CD14-positive monocyte (primary cell): Measurements from ENCODE around the gene LPIN2. TPM values are rescaled to one million over a fixed set of nuclear protein-coding genes. Genes with fewer than 3 reads are reported as not detected.
A peak's percentile ranks its signal among the peaks of the same experiment; 100 is the strongest.

ENCODE experiments used
- DNase-seq, 3 donors: peaks; one replicate each; pipeline ENCODE4 v3.0.0-alpha.2; 2011 to 2022
- H2AFZ ChIP-seq: 2 replicates; pipeline ENCODE4 v1.6.0; 2012; ENCODE audit warnings: mild to moderate bottlenecking, low read depth, low read length, inconsistent platforms; ENCODE audit not compliant: insufficient read depth, poor library complexity, severe bottlenecking
- H3K27ac ChIP-seq, 2 donors: 1 replicate in 1 of 2; 2 replicates in 1 of 2; pipeline ENCODE4 v1.5.1; 2012 to 2013; ENCODE audit warnings: low read length in 2 of 2, control low read depth in 1 of 2, inconsistent platforms in 1 of 2, low read depth in 1 of 2, mild to moderate bottlenecking in 1 of 2
- H3K27me3 ChIP-seq, 2 donors: one replicate each; pipeline versions ENCODE4 v1.6.0 to v1.6.1; 2011 to 2013; ENCODE audit warnings: low read length in 2 of 2; ENCODE audit not compliant: control insufficient read depth in 2 of 2, insufficient read depth in 2 of 2
- H3K36me3 ChIP-seq, 2 donors: replicated peaks in 1 of 2; 1 replicate in 1 of 2; 2 replicates in 1 of 2; pipeline versions ENCODE4 v1.5.1 to v1.6.1; 2012 to 2013; ENCODE audit warnings: low read length in 2 of 2, control low read depth in 1 of 2, inconsistent platforms in 1 of 2, mild to moderate bottlenecking in 1 of 2; ENCODE audit not compliant: insufficient read depth in 2 of 2, control insufficient read depth in 1 of 2
- H3K4me1 ChIP-seq, 2 donors: 1 replicate in 1 of 2; 2 replicates in 1 of 2; pipeline versions ENCODE4 v1.5.1 to v1.6.1; 2012 to 2013; ENCODE audit warnings: low read length in 2 of 2, control low read depth in 1 of 2, inconsistent platforms in 1 of 2, mild to moderate bottlenecking in 1 of 2, moderate library complexity in 1 of 2; ENCODE audit not compliant: insufficient read depth in 2 of 2, control insufficient read depth in 1 of 2
- H3K4me2 ChIP-seq: replicated peaks from 2 replicates; pipeline ENCODE3; 2012; ENCODE audit warnings: low read length, moderate library complexity, mild to moderate bottlenecking; ENCODE audit not compliant: poor library complexity, severe bottlenecking; ENCODE audit errors: extremely low read depth
- H3K4me3 ChIP-seq, 3 experiments: fragments of 200-600 bp in 1 of 3; sonication (generic) in 1 of 3; replicated peaks in 1 of 3; 1 replicate in 2 of 3; 2 replicates in 1 of 3; pipeline ENCODE4 v1.5.1; 2011 to 2013; ENCODE audit warnings: low read length in 3 of 3, mild to moderate bottlenecking in 3 of 3, control low read depth in 2 of 3, low read depth in 2 of 3, inconsistent platforms in 1 of 3, moderate library complexity in 1 of 3
- H3K79me2 ChIP-seq: 2 replicates; pipeline ENCODE4 v1.6.0; 2012; ENCODE audit warnings: mild to moderate bottlenecking, control low read depth, inconsistent platforms, low read length, moderate library complexity; ENCODE audit not compliant: insufficient read depth
- H3K9ac ChIP-seq: 2 replicates; pipeline ENCODE4 v1.6.0; 2017; ENCODE audit warnings: low read length, mild to moderate bottlenecking; ENCODE audit not compliant: insufficient read depth, poor library complexity, severe bottlenecking
- H3K9me3 ChIP-seq, 2 donors: replicated peaks in 1 of 2; 1 replicate in 1 of 2; 2 replicates in 1 of 2; pipeline versions ENCODE4 v1.5.1 to v1.6.1; 2012 to 2013; ENCODE audit warnings: low read length in 2 of 2, control low read depth in 1 of 2; ENCODE audit not compliant: control insufficient read depth in 1 of 2, insufficient read depth in 1 of 2
- H4K20me1 ChIP-seq: 2 replicates; pipeline ENCODE4 v1.6.0; 2012; ENCODE audit warnings: mild to moderate bottlenecking, low read length, control low read depth, moderate library complexity; ENCODE audit not compliant: insufficient read depth
- H3K27ac Mint-ChIP-seq, 7 donors: one replicate each; pipeline ENCODE4 v1.8.0; 2020; ENCODE audit warnings: mild to moderate bottlenecking in 7 of 7, mixed read lengths in 7 of 7, moderate library complexity in 6 of 7, inconsistent platforms in 2 of 7
- H3K27me3 Mint-ChIP-seq, 3 donors: one replicate each; pipeline ENCODE4 v1.8.0; 2021 to 2022; ENCODE audit warnings: low read depth in 3 of 3, mild to moderate bottlenecking in 3 of 3, mixed read lengths in 3 of 3, moderate library complexity in 3 of 3, inconsistent platforms in 1 of 3
- H3K36me3 Mint-ChIP-seq, 2 donors: one replicate each; pipeline ENCODE4 v1.8.0; 2020; ENCODE audit warnings: mixed read lengths in 2 of 2, inconsistent platforms in 1 of 2, mild to moderate bottlenecking in 1 of 2
- H3K4me1 Mint-ChIP-seq: one replicate; pipeline ENCODE4 v1.8.0; 2020; ENCODE audit warnings: mild to moderate bottlenecking, mixed read lengths
- H3K4me3 Mint-ChIP-seq, 2 donors: one replicate each; pipeline ENCODE4 v1.8.0; 2020; ENCODE audit warnings: mild to moderate bottlenecking in 2 of 2, mixed read lengths in 2 of 2, moderate library complexity in 1 of 2
- H3K9me3 Mint-ChIP-seq, 7 donors: one replicate each; pipeline ENCODE4 v1.8.0; 2020 to 2022; ENCODE audit warnings: mixed read lengths in 7 of 7, mild to moderate bottlenecking in 6 of 7, moderate library complexity in 6 of 7, inconsistent platforms in 2 of 7
- WGBS: methylation state at CpG from one replicate; pipeline ENCODE4 v1.1.5; 2013; ENCODE audit warnings: missing lambda C conversion rate; ENCODE audit not compliant: insufficient coverage; 5-methylcytosine and 5-hydroxymethylcytosine counted together
- intact Hi-C, 2 donors: fragments of 100-400 bp; cut with micrococcal nuclease; formaldehyde crosslinking; loops; one replicate each; pipeline versions ENCODE4 v1.15.0 to v1.15.1; 2023
- polyA plus RNA-seq, 3 donors: library from polyadenylated mRNA; depleted of rRNA in 1 of 3; unstranded in 2 of 3; stranded (reverse) in 1 of 3; fragments of 300-500 nt in 2 of 3; fragments of >200 nt in 1 of 3; fragmentation: Illumina TruSeq in 2 of 3; gene quantifications; 1 replicate in 2 of 3; 2 replicates in 1 of 3; pipeline ENCODE4 v1.2.3, GENCODE V29; 2012 to 2021
- TF ChIP-seq, protein P1 (sequence below): fragments of 200-600 bp; IDR thresholded peaks from one replicate; pipeline ENCODE4 v1.8.0; 2022; ENCODE audit warnings: antibody characterized with exemption, mild to moderate bottlenecking

The LPIN2 gene
- polyA plus RNA-seq, 3 donors, result 9.3 to 16.3 (median 10.3) TPM

DNA sequence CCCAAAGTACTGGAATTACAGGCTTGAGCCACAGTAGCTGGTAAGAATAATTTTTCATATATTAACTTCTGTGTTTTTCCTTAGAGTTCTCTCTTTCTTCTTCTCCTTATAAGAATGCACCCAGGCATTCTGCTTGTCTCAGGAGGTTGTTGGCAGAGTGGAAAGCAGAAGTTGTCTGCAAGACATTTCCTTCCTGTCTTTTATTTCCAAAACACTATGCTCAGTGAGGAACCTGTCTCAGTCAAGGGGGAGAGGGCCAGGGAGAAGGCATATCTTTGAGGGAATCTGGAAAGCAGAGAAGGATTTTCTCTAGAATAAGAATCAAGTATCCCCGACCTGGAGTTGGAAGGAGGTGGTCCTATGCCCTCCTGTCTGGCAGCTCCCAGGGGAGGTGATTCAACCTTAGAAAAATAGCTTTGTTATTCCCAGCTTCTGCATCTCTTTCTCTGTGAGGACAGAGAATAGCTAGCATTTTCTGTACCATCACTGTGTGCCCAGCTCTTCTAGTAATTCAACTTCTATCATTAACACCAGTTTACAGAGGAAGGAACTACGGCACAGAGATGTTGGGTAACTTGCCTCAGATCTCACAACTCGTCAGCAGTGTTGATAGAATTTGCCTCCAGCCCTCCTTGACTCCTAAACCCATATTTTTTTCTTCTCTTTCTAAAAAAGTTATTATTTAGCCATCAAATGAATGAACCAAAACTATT, 3.8 kb upstream of the LPIN2 start:
- DNase-seq, result peak; percentile 72 to 90 (median 78)
- Histone ChIP-seq H3K4me2 (peak overlapping the region; percentile 69), H3K79me2 (peaks cover 9% of the 10 kb centered on the region), H4K20me1 (peaks cover 3% of the 10 kb centered on the region), H3K27ac (peak overlapping the region; percentile 72 to 88), H3K36me3 (no peaks in the 10 kb centered on the region), H3K9ac (peak overlapping the region; percentile 35), H3K27me3 (no peaks in the 10 kb centered on the region), H3K9me3 (no peaks in the 10 kb centered on the region), H3K4me3 (peak overlapping the region in 2 of 3 experiments; percentile 7 to 62), H3K4me1 (peaks cover 59 to 65% of the 10 kb centered on the region in 2 donors), H2AFZ (no peak overlapping the region)
- peak overlapping the region; percentile 31 to 73 for H3K4me3 Mint-ChIP-seq
- H3K9me3 Mint-ChIP-seq, result peaks cover 0 to 5% (median 0%) of the 10 kb centered on the region in 7 donors
- no peaks in the 10 kb centered on the region for H3K27me3 Mint-ChIP-seq
- peaks cover 57% of the 10 kb centered on the region for H3K4me1 Mint-ChIP-seq
- TF ChIP-seq, protein P1, sequence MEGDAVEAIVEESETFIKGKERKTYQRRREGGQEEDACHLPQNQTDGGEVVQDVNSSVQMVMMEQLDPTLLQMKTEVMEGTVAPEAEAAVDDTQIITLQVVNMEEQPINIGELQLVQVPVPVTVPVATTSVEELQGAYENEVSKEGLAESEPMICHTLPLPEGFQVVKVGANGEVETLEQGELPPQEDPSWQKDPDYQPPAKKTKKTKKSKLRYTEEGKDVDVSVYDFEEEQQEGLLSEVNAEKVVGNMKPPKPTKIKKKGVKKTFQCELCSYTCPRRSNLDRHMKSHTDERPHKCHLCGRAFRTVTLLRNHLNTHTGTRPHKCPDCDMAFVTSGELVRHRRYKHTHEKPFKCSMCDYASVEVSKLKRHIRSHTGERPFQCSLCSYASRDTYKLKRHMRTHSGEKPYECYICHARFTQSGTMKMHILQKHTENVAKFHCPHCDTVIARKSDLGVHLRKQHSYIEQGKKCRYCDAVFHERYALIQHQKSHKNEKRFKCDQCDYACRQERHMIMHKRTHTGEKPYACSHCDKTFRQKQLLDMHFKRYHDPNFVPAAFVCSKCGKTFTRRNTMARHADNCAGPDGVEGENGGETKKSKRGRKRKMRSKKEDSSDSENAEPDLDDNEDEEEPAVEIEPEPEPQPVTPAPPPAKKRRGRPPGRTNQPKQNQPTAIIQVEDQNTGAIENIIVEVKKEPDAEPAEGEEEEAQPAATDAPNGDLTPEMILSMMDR, result no peak
- peak overlapping the region; percentile 84 to 95 (median 90) for H3K27ac Mint-ChIP-seq
- intact Hi-C loops, result loop anchor here (10.0 kb wide), 4 partner anchors 108 to 228 kb away; partner anchors contain the start of genes EMILIN2 (in 1 of the 2) and MYL12A (in 1 of the 2)
- WGBS, result no CpG with 5 or more reads among the region's 3 CpGs
- peaks cover 2% of the 10 kb centered on the region in 2 donors for H3K36me3 Mint-ChIP-seq

GRCh38 chr18:3015851-3016250, 2.9 kb upstream of the LPIN2 start:
- H3K27ac Mint-ChIP-seq, result peak overlapping the region; percentile 84 to 95 (median 90)
- Histone ChIP-seq H3K36me3 (peaks cover 0 to 2% of the 10 kb centered on the region in 2 donors), H3K79me2 (peaks cover 17% of the 10 kb centered on the region), H3K27me3 (no peaks in the 10 kb centered on the region), H3K9me3 (no peaks in the 10 kb centered on the region), H3K4me2 (peak overlapping the region; percentile 69), H3K4me1 (peaks cover 63 to 74% of the 10 kb centered on the region in 2 donors), H3K27ac (peak overlapping the region; percentile 72 to 88), H3K9ac (peak overlapping the region; percentile 35), H2AFZ (no peak overlapping the region), H4K20me1 (peaks cover 6% of the 10 kb centered on the region), H3K4me3 (peak overlapping the region in 1 of 3 experiments; percentile 62)
- peaks cover 7 to 9% of the 10 kb centered on the region in 2 donors for H3K36me3 Mint-ChIP-seq
- DNase-seq, result no peak
- WGBS, result 69% methylated on average over 4 of the region's 4 CpGs
- TF ChIP-seq, protein P1, result no peak
- intact Hi-C loops, result loop anchor here (10.0 kb wide), 4 partner anchors 109 to 229 kb away; partner anchors contain the start of genes EMILIN2 (in 1 of the 2) and MYL12A (in 1 of the 2)
- peaks cover 0 to 6% (median 0%) of the 10 kb centered on the region in 7 donors for H3K9me3 Mint-ChIP-seq
- H3K27me3 Mint-ChIP-seq, result no peaks in the 10 kb centered on the region
- peaks cover 66% of the 10 kb centered on the region for H3K4me1 Mint-ChIP-seq
- H3K4me3 Mint-ChIP-seq, result peak overlapping the region; percentile 25 to 73
